GM18526 (cell line): ENCODE data around the gene RGL1.
A peak's percentile ranks its signal among the peaks of the same experiment; 100 is the strongest.

Experiments used
- POLR2A ChIP-seq: IDR thresholded peaks from 3 replicates; pipeline ENCODE4 v1.6.1; 2011; ENCODE audit not compliant: insufficient read length; ENCODE audit errors: extremely low read depth

Gene RGL1

GRCh38 chr1:183804916-183805841, at the start of gene RGL1:
Gene RGL1 (plus strand): TSS chr1:183805120. CDS start chr1:183805298, 178 bp downstream.
- TF ChIP-seq POLR2A, result peak; percentile 16

- no peak for TF ChIP-seq POLR2A
Observed at GRCh38 chr1:183756326-183756725, 48.6 kb upstream of the RGL1 start.

DNA sequence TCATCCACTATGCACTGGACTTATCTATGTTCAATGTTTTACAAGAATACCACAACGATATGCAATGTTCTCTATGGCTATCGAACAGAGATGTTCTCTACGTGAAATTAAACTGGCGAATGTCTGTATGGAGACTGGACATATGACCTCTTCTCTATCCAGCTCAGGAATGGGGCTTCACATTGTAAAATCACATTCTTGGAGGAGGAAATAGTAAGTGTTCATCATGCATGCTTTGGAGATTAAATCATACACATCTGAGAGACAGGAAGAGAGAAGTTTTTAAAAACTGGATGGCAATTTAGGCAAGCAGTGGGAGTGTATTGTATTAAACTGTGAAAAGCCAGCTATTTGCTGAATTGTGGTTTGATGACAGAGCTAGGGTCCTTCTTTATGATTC, 47.9 kb upstream of the RGL1 start:
- TF ChIP-seq POLR2A, result no peak

- no peak for TF ChIP-seq POLR2A
Observed at GRCh38 chr1:183758913-183759312, 46.0 kb upstream of the RGL1 start.

- no peak for TF ChIP-seq POLR2A
Observed at GRCh38 chr1:183760661-183761060, 44.3 kb upstream of the RGL1 start.

GRCh38 chr1:183761871-183762270, 43.0 kb upstream of the RGL1 start:
- no peak for TF ChIP-seq POLR2A

DNA sequence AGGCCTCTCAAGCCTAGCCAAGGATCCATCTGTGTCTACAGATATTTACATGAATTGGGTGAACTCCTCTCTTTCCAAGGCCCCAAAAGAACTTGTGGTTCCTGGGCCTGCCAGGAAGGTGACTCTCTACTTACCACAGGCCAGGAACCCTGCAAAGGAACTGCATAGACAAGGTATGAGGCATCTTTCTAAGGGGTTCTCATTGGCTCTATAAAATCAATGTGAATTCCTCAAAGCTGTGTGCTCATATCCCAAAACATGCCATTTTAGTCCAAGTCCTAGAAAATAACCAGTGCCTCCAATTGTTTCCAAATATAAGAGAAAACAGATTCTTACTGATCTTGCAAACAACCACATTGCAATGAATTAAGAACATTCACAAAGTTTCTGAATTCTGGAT, 39.9 kb upstream of the RGL1 start:
- TF ChIP-seq POLR2A, result no peak

- no peak for TF ChIP-seq POLR2A
Observed at GRCh38 chr1:183769956-183770815, 34.7 kb upstream of the RGL1 start.

GRCh38 chr1:183770816-183771128, 34.1 kb upstream of the RGL1 start:
- TF ChIP-seq POLR2A, result no peak

GRCh38 chr1:183773482-183774274, 31.2 kb upstream of the RGL1 start:
- no peak for TF ChIP-seq POLR2A

- no peak for TF ChIP-seq POLR2A
Observed at GRCh38 chr1:183774938-183775337, 30.0 kb upstream of the RGL1 start.

GRCh38 chr1:183776731-183777130, 28.2 kb upstream of the RGL1 start:
- no peak for TF ChIP-seq POLR2A

- TF ChIP-seq POLR2A, result no peak
Observed at GRCh38 chr1:183777328-183777727, 27.6 kb upstream of the RGL1 start.

GRCh38 chr1:183778045-183778444, 26.9 kb upstream of the RGL1 start:
- no peak for TF ChIP-seq POLR2A

GRCh38 chr1:183778568-183779433, 26.1 kb upstream of the RGL1 start:
- no peak for TF ChIP-seq POLR2A

GRCh38 chr1:183780159-183780558, 24.8 kb upstream of the RGL1 start:
- TF ChIP-seq POLR2A, result no peak
